BLaER1 treated with 17β-estradiol and CSF1 and Interleukin-3, amounts not matched to agents 10 nM and 100 nM (cell line): ENCODE results near the gene TRO.

ENCODE experiments used
- H3K27ac ChIP-seq, 11 experiments: shearing (Covaris generic); formaldehyde crosslinking; 2 replicates each; pipeline ENCODE4 v1.8.1; 2022
- H3K27me3 ChIP-seq, 11 experiments: shearing (Covaris generic); formaldehyde crosslinking; 2 replicates each; pipeline ENCODE4 v1.8.1; 2022
- H3K36me3 ChIP-seq, 11 experiments: shearing (Covaris generic); formaldehyde crosslinking; 2 replicates each; pipeline ENCODE4 v1.8.1; 2022
- H3K4me1 ChIP-seq, 10 experiments: shearing (Covaris generic); formaldehyde crosslinking; 2 replicates each; pipeline ENCODE4 v1.8.1; 2022
- H3K4me2 ChIP-seq, 11 experiments: shearing (Covaris generic); formaldehyde crosslinking; 2 replicates each; pipeline ENCODE4 v1.8.1; 2022
- H3K4me3 ChIP-seq, 10 experiments: shearing (Covaris generic); formaldehyde crosslinking; 2 replicates each; pipeline ENCODE4 v1.8.1; 2022
- H3K9ac ChIP-seq, 11 experiments: shearing (Covaris generic); formaldehyde crosslinking; 2 replicates each; pipeline ENCODE4 v1.8.1; 2022
- H3K9me3 ChIP-seq, 11 experiments: shearing (Covaris generic); formaldehyde crosslinking; replicated peaks in 1 of 11; 2 replicates each; pipeline ENCODE4 v1.8.1; 2022
- H4K20me1 ChIP-seq, 11 experiments: shearing (Covaris generic); formaldehyde crosslinking; 2 replicates each; pipeline ENCODE4 v1.8.1; 2022
- Cebpa-rat ChIP-seq, 11 experiments: shearing (Covaris generic); IDR thresholded peaks; 2 replicates each; pipeline ENCODE4 v1.8.1; 2022

Gene TRO

DNA sequence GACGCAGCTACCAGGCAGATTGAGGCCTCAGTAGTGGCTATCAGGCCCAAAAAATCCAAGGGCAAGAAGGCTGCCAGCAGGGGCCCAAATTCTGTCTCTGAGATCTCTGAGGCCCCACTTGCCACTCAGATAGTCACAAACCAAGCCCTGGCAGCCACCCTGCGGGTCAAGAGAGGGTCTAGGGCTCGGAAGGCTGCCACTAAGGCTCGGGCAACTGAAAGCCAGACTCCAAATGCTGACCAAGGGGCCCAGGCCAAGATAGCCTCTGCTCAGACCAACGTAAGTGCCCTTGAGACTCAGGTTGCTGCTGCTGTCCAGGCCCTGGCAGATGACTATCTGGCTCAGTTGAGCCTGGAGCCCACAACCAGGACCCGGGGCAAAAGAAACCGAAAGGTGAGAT lies 2.8 kb downstream of the TRO start:
- Histone ChIP-seq H3K27ac (no peak overlapping the region), H3K4me2 (no peak overlapping the region), H3K4me3 (no peak overlapping the region), H4K20me1 (no peaks in the 10 kb centered on the region; a peak in 1 of 22 replicates), H3K27me3 (peaks cover 16 to 72% (median 59%) of the 10 kb centered on the region in 11 experiments), H3K9ac (no peak overlapping the region), H3K36me3 (no peaks in the 10 kb centered on the region), H3K4me1 (peaks cover 0 to 8% (median 0%) of the 10 kb centered on the region in 10 experiments; a peak in 1 of 20 replicates), H3K9me3 (peaks cover 8 to 23% (median 12%) of the 10 kb centered on the region in 11 experiments; a peak in 16 of 22 replicates)
- TF ChIP-seq Cebpa-rat (IDR thresholded peaks at IDR 0.05) = no peak

DNA sequence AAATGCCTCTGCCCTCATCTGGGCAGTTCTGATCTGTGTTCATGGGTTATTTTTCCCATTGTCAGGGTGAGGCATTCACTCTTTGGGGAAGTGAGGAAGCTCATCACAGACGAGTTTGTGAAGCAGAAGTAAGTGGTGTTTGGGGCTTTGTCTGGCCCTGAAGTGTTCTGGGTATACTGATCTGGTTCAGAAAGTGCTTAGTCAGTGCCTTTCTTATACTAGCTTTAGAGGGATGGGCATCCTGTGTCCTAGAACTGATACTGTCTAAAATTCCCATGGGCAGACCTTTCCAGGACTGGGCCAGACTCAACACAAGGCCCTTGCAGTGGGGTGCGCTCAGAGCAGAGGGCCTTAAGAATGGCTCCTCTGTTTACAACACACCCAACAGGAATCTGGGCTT lies 6.4 kb downstream of the TRO start:
- Histone ChIP-seq H3K4me2 (no peak overlapping the region), H3K9ac (no peak overlapping the region), H3K4me3 (no peak overlapping the region), H4K20me1 (peaks cover 0 to 7% (median 0%) of the 10 kb centered on the region in 11 experiments; a peak in 3 of 22 replicates), H3K9me3 (peaks cover 0 to 17% (median 0%) of the 10 kb centered on the region in 11 experiments; a peak in 5 of 22 replicates), H3K36me3 (no peaks in the 10 kb centered on the region), H3K27me3 (peaks cover 19 to 77% (median 58%) of the 10 kb centered on the region in 11 experiments; a peak in 21 of 22 replicates), H3K27ac (no peak overlapping the region), H3K4me1 (peaks cover 0 to 8% (median 0%) of the 10 kb centered on the region in 10 experiments; a peak in 1 of 20 replicates)
- no peak for TF ChIP-seq Cebpa-rat (IDR thresholded peaks at IDR 0.05)

GRCh38 chrX:54928876-54929275 lies 8.3 kb downstream of the TRO start:
- no peak for TF ChIP-seq Cebpa-rat (IDR thresholded peaks at IDR 0.05)
- peaks cover 0 to 8% (median 0%) of the 10 kb centered on the region in 10 experiments; a peak in 1 of 20 replicates for H3K4me1 ChIP-seq
- H3K36me3 ChIP-seq = no peaks in the 10 kb centered on the region

DNA sequence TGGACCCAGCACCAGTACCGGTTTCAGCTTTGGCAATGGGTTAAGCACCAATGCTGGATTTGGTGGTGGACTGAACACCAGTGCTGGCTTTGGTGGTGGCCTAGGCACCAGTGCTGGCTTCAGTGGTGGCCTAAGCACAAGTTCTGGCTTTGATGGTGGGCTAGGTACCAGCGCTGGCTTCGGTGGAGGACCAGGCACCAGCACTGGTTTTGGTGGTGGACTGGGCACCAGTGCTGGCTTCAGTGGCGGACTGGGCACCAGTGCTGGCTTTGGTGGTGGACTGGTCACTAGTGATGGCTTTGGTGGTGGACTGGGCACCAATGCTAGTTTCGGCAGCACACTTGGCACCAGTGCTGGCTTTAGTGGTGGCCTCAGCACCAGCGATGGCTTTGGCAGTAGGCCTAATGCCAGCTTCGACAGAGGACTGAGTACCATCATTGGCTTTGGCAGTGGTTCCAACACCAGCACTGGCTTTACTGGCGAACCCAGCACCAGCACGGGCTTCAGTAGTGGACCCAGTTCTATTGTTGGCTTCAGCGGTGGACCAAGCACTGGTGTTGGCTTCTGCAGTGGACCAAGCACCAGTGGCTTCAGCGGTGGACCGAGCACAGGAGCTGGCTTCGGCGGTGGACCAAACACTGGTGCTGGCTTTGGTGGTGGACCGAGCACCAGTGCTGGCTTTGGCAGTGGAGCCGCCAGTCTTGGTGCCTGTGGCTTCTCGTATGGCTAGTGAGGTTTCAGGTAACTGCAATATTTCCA lies 9.8 kb downstream of the TRO start:
- TF ChIP-seq Cebpa-rat (IDR thresholded peaks at IDR 0.05) = no peak
- H3K9ac ChIP-seq = no peak overlapping the region
- no peak overlapping the region for H3K4me2 ChIP-seq
- peaks cover 48 to 78% (median 60%) of the 10 kb centered on the region in 11 experiments for H3K27me3 ChIP-seq
- H4K20me1 ChIP-seq = peaks cover 0 to 7% (median 0%) of the 10 kb centered on the region in 11 experiments; a peak in 2 of 22 replicates
- no peak overlapping the region for H3K27ac ChIP-seq
- H3K4me1 ChIP-seq = peaks cover 0 to 8% (median 0%) of the 10 kb centered on the region in 10 experiments; a peak in 1 of 20 replicates
- no peaks in the 10 kb centered on the region for H3K36me3 ChIP-seq
- peaks cover 0 to 17% (median 0%) of the 10 kb centered on the region in 11 experiments; a peak in 5 of 22 replicates for H3K9me3 ChIP-seq
- H3K4me3 ChIP-seq = no peak overlapping the region

More at GRCh38 chrX:54928876-54929275, 8.3 kb downstream of the TRO start:
- H3K4me3 ChIP-seq = no peak overlapping the region
- H3K4me2 ChIP-seq = no peak overlapping the region
- peaks cover 0 to 7% (median 0%) of the 10 kb centered on the region in 11 experiments; a peak in 2 of 22 replicates for H4K20me1 ChIP-seq
- H3K9me3 ChIP-seq = peaks cover 0 to 17% (median 0%) of the 10 kb centered on the region in 11 experiments; a peak in 5 of 22 replicates
- H3K27me3 ChIP-seq = peaks cover 36 to 77% (median 59%) of the 10 kb centered on the region in 11 experiments; a peak in 21 of 22 replicates
- H3K27ac ChIP-seq = no peak overlapping the region
- no peak overlapping the region for H3K9ac ChIP-seq

- H3K27ac ChIP-seq = no peak overlapping the region
- no peak overlapping the region for H3K4me3 ChIP-seq
- peaks cover 52 to 77% (median 62%) of the 10 kb centered on the region in 11 experiments for H3K27me3 ChIP-seq
- H3K4me2 ChIP-seq = no peak overlapping the region
- no peak overlapping the region for H3K9ac ChIP-seq
- H4K20me1 ChIP-seq = peaks cover 0 to 7% (median 0%) of the 10 kb centered on the region in 11 experiments; a peak in 2 of 22 replicates
- peaks cover 0 to 8% (median 0%) of the 10 kb centered on the region in 10 experiments; a peak in 1 of 20 replicates for H3K4me1 ChIP-seq
- TF ChIP-seq Cebpa-rat (IDR thresholded peaks at IDR 0.05) = no peak
- H3K36me3 ChIP-seq = no peaks in the 10 kb centered on the region
- peaks cover 0 to 17% (median 0%) of the 10 kb centered on the region in 11 experiments; a peak in 5 of 22 replicates for H3K9me3 ChIP-seq
Observed at GRCh38 chrX:54931107-54931506, 10.5 kb downstream of the TRO start.

GRCh38 chrX:54933150-54933826 lies 12.7 kb downstream of the TRO start:
- Histone ChIP-seq H3K9me3 (peaks cover 0 to 7% (median 0%) of the 10 kb centered on the region in 11 experiments; a peak in 2 of 22 replicates), H3K9ac (no peak overlapping the region), H3K4me1 (no peaks in the 10 kb centered on the region), H3K4me2 (no peak overlapping the region), H3K4me3 (no peak overlapping the region), H3K27ac (no peak overlapping the region), H3K27me3 (peaks cover 63 to 84% (median 76%) of the 10 kb centered on the region in 11 experiments), H3K36me3 (no peaks in the 10 kb centered on the region), H4K20me1 (peaks cover 0 to 7% (median 0%) of the 10 kb centered on the region in 11 experiments; a peak in 2 of 22 replicates)
- TF ChIP-seq Cebpa-rat (IDR thresholded peaks at IDR 0.05) = no peak

- Histone ChIP-seq H3K27me3 (peaks cover 63 to 84% (median 74%) of the 10 kb centered on the region in 11 experiments), H3K36me3 (no peaks in the 10 kb centered on the region), H3K9ac (no peak overlapping the region), H4K20me1 (peaks cover 0 to 7% (median 0%) of the 10 kb centered on the region in 11 experiments; a peak in 2 of 22 replicates), H3K4me2 (no peak overlapping the region), H3K9me3 (peaks cover 0 to 5% (median 0%) of the 10 kb centered on the region in 11 experiments; a peak in 2 of 22 replicates), H3K4me3 (no peak overlapping the region), H3K27ac (no peak overlapping the region), H3K4me1 (no peaks in the 10 kb centered on the region)
- TF ChIP-seq Cebpa-rat (IDR thresholded peaks at IDR 0.05) = no peak
Observed at GRCh38 chrX:54934058-54934457, 13.4 kb downstream of the TRO start.

DNA sequence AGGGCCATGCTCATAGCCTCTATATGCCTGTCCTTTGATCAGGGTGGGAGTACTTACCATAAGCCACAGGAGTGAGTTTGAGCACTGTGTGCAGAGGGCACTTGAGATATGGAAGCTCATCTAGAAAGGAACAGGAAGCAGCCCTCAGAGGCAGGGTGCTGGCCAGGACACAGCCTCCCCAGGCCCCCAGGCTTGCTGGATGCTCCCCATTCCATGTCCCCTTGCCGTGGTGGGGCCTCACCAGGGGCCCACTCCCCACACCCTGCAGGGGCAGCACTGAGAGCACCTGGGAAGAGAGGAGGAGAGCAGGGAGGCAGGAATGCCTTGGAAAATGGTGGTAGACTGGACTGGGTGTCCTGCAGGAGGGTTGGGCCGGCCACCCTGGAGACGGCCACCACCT lies 14.3 kb downstream of the TRO start:
- Histone ChIP-seq H3K9ac (no peak overlapping the region), H3K4me3 (no peak overlapping the region), H3K4me1 (no peaks in the 10 kb centered on the region), H3K4me2 (no peak overlapping the region), H3K36me3 (no peaks in the 10 kb centered on the region), H3K27ac (no peak overlapping the region), H3K27me3 (peaks cover 63 to 86% (median 74%) of the 10 kb centered on the region in 11 experiments), H3K9me3 (no peaks in the 10 kb centered on the region), H4K20me1 (peaks cover 0 to 7% (median 0%) of the 10 kb centered on the region in 11 experiments; a peak in 1 of 22 replicates)
- no peak for TF ChIP-seq Cebpa-rat (IDR thresholded peaks at IDR 0.05)

- TF ChIP-seq Cebpa-rat (IDR thresholded peaks at IDR 0.05) = no peak
- Histone ChIP-seq H3K9ac (no peak overlapping the region), H3K4me1 (no peaks in the 10 kb centered on the region), H3K36me3 (no peaks in the 10 kb centered on the region), H4K20me1 (peaks cover 0 to 6% (median 0%) of the 10 kb centered on the region in 11 experiments; a peak in 1 of 22 replicates), H3K4me2 (no peak overlapping the region), H3K27me3 (peaks cover 63 to 84% (median 74%) of the 10 kb centered on the region in 11 experiments), H3K9me3 (no peaks in the 10 kb centered on the region), H3K27ac (no peak overlapping the region), H3K4me3 (no peak overlapping the region)
Observed at GRCh38 chrX:54935306-54935705, 14.7 kb downstream of the TRO start.
